ENCODE measurements around the gene VPS13D.

DNA sequence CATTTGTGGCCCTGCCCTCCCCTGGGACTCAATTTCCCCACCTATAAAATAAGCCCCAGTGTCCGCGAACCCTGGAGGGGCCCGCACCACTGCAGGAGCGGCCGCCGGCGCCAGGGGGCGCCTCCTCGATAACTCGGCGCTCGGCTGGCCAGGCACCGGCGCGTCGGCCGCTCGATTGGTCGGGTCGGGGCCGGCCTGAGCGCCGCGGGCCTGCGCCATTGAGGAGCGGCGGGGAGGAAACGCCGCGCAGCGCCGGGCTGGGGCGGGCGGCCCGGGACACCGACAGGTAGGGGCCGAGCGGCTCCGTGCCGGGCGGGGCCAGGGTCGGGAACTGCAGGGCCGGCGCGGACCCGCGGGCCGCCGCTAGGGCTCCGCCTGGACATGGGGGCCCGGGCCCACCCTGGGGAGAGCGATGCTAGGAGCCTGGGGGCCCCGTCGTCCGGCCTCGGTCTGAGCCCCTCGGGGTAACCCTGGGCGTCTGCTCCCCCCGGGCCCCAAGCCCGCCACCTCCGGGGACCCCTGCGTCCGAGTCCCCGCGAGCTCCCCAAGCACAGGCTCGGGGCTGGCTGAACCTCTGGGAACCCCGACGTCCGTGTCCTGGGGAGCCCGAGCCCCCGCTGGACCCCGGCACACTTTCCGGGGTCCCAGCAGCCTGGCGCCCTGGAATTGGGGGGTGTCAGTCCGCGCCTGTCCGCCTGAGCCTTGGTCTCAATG lies at the start of gene VPS13D:
- TF ChIP-seq YY1 (IDR thresholded peaks at IDR 0.05; ENCODE audit: low read depth) = peak; percentile 90
- TF ChIP-seq TAF1 (IDR thresholded peaks at IDR 0.05; ENCODE audit: low read depth) = peak; percentile 43; the same call in 1 of the 2 replicates
- TF ChIP-seq, protein P1, sequence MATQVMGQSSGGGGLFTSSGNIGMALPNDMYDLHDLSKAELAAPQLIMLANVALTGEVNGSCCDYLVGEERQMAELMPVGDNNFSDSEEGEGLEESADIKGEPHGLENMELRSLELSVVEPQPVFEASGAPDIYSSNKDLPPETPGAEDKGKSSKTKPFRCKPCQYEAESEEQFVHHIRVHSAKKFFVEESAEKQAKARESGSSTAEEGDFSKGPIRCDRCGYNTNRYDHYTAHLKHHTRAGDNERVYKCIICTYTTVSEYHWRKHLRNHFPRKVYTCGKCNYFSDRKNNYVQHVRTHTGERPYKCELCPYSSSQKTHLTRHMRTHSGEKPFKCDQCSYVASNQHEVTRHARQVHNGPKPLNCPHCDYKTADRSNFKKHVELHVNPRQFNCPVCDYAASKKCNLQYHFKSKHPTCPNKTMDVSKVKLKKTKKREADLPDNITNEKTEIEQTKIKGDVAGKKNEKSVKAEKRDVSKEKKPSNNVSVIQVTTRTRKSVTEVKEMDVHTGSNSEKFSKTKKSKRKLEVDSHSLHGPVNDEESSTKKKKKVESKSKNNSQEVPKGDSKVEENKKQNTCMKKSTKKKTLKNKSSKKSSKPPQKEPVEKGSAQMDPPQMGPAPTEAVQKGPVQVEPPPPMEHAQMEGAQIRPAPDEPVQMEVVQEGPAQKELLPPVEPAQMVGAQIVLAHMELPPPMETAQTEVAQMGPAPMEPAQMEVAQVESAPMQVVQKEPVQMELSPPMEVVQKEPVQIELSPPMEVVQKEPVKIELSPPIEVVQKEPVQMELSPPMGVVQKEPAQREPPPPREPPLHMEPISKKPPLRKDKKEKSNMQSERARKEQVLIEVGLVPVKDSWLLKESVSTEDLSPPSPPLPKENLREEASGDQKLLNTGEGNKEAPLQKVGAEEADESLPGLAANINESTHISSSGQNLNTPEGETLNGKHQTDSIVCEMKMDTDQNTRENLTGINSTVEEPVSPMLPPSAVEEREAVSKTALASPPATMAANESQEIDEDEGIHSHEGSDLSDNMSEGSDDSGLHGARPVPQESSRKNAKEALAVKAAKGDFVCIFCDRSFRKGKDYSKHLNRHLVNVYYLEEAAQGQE (IDR thresholded peaks at IDR 0.05; ENCODE audit: low read depth) = no peak
- TF ChIP-seq EGR1 (IDR thresholded peaks at IDR 0.05) = no peak; the same call in 1 of the 2 replicates
- peak; percentile 68; the same call in 1 of the 2 replicates for TF ChIP-seq ZBTB7A (IDR thresholded peaks at IDR 0.05; ENCODE audit: low read depth)
- TF ChIP-seq RAD21 (IDR thresholded peaks at IDR 0.05; ENCODE audit: low read depth) = peak; percentile 9; the same call in 1 of the 2 replicates
- TF ChIP-seq, protein P2, sequence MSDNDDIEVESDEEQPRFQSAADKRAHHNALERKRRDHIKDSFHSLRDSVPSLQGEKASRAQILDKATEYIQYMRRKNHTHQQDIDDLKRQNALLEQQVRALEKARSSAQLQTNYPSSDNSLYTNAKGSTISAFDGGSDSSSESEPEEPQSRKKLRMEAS (IDR thresholded peaks at IDR 0.05) = no peak; the same call in 1 of the 2 replicates
- TF ChIP-seq EP300 (IDR thresholded peaks at IDR 0.05; ENCODE audit: borderline replicate concordance) = no peak
- TF ChIP-seq CEBPB (IDR thresholded peaks at IDR 0.05) = no peak
- TF ChIP-seq TEAD4 (IDR thresholded peaks at IDR 0.05) = no peak
- no peak for TF ChIP-seq TCF12 (IDR thresholded peaks at IDR 0.05; ENCODE audit: low read depth)
